ENCODE measurements around the gene OR9I1. TPM values are rescaled to one million over a fixed set of nuclear protein-coding genes. Genes with fewer than 3 reads are reported as not detected.

Gene OR9I1
- total RNA-seq, 1 donor from 2014 or later, result not detected

- Mint-ChIP-seq H3K4me1 (ENCODE audit: unreplicated experiment) (no peaks in the 10 kb centered on the region), H3K9me3 (ENCODE audit: unreplicated experiment) (no peaks in the 10 kb centered on the region), H3K27ac (ENCODE audit: unreplicated experiment) (no peak overlapping the region), H3K36me3 (ENCODE audit: low read depth, unreplicated experiment) (no peaks in the 10 kb centered on the region), H3K27me3 (ENCODE audit: unreplicated experiment) (peaks cover 1% of the 10 kb centered on the region), H3K4me3 (ENCODE audit: unreplicated experiment) (no peak overlapping the region)
- no peak for DNase-seq (ENCODE audit: low spot score)
- no peak for TF ChIP-seq CTCF (IDR thresholded peaks at IDR 0.05; ENCODE audit: unreplicated experiment)
Observed at GRCh38 chr11:58142761-58143160, 17.4 kb upstream of the OR9I1 start.

- no peaks in the 10 kb centered on the region for H3K27me3 Mint-ChIP-seq (ENCODE audit: unreplicated experiment)
- no peaks in the 10 kb centered on the region for H3K36me3 Mint-ChIP-seq (ENCODE audit: low read depth, unreplicated experiment)
- no peaks in the 10 kb centered on the region for H3K4me1 Mint-ChIP-seq (ENCODE audit: unreplicated experiment)
- H3K27ac Mint-ChIP-seq (ENCODE audit: unreplicated experiment), result no peak overlapping the region
- H3K4me3 Mint-ChIP-seq (ENCODE audit: unreplicated experiment), result no peak overlapping the region
- no peaks in the 10 kb centered on the region for H3K9me3 Mint-ChIP-seq (ENCODE audit: unreplicated experiment)
- no peak for TF ChIP-seq CTCF (IDR thresholded peaks at IDR 0.05; ENCODE audit: unreplicated experiment)
- DNase-seq (ENCODE audit: low spot score), result no peak
Observed at GRCh38 chr11:58135171-58135570, 9.8 kb upstream of the OR9I1 start.

- Mint-ChIP-seq H3K27ac (ENCODE audit: unreplicated experiment) (no peak overlapping the region), H3K4me1 (ENCODE audit: unreplicated experiment) (no peaks in the 10 kb centered on the region), H3K9me3 (ENCODE audit: unreplicated experiment) (no peaks in the 10 kb centered on the region), H3K36me3 (ENCODE audit: low read depth, unreplicated experiment) (no peaks in the 10 kb centered on the region), H3K27me3 (ENCODE audit: unreplicated experiment) (no peaks in the 10 kb centered on the region), H3K4me3 (ENCODE audit: unreplicated experiment) (no peak overlapping the region)
- DNase-seq (ENCODE audit: low spot score), result no peak
- no peak for TF ChIP-seq CTCF (IDR thresholded peaks at IDR 0.05; ENCODE audit: unreplicated experiment)
Observed at GRCh38 chr11:58134151-58134550, 8.8 kb upstream of the OR9I1 start.

DNA sequence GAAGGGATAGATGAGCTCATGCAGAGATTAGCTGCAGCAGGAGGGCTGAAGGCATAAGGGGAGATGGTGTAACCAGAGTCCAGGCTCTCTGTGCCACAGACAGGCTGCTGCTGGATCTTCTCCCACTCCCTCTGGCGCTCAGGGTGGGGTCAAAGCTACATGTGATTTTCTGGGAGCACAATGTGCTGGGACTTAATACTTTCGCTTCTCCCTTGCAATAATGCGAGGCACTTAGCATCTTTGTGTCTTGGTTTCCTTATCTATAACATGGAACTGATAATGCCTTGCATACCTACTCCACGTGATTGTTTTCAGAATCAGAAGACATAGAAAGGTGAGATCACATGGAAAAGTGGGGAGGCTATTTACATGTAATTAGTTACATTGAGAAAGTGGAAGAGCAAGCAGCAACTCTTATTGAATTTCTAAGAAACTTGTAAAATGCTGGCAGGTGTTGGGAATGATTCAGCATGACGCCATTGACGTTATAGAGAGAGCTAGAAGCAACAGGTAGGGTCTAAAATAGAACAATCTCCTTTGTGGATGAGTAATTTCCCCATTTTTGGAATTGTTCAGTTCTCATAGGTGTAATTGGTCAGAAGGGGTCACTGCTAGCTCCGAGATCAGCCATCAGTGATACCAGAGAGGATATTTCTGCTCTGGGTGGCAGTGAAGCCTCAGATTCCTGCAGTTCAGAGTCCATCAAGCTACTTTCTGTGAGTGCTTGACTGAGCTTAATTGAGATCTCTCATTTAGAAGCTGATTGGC lies 8.2 kb upstream of the OR9I1 start:
- H3K27me3 Mint-ChIP-seq (ENCODE audit: unreplicated experiment), result no peaks in the 10 kb centered on the region
- no peak overlapping the region for H3K27ac Mint-ChIP-seq (ENCODE audit: unreplicated experiment)
- H3K4me1 Mint-ChIP-seq (ENCODE audit: unreplicated experiment), result no peaks in the 10 kb centered on the region
- no peak overlapping the region for H3K4me3 Mint-ChIP-seq (ENCODE audit: unreplicated experiment)
- no peaks in the 10 kb centered on the region for H3K9me3 Mint-ChIP-seq (ENCODE audit: unreplicated experiment)
- TF ChIP-seq CTCF (IDR thresholded peaks at IDR 0.05; ENCODE audit: unreplicated experiment), result no peak
- H3K36me3 Mint-ChIP-seq (ENCODE audit: low read depth, unreplicated experiment), result no peaks in the 10 kb centered on the region
- no peak for DNase-seq (ENCODE audit: low spot score)

GRCh38 chr11:58127350-58127749 lies 2.0 kb upstream of the OR9I1 start:
- Mint-ChIP-seq H3K4me1 (ENCODE audit: unreplicated experiment) (no peaks in the 10 kb centered on the region), H3K36me3 (ENCODE audit: low read depth, unreplicated experiment) (no peaks in the 10 kb centered on the region), H3K27ac (ENCODE audit: unreplicated experiment) (no peak overlapping the region), H3K9me3 (ENCODE audit: unreplicated experiment) (no peaks in the 10 kb centered on the region), H3K27me3 (ENCODE audit: unreplicated experiment) (no peaks in the 10 kb centered on the region), H3K4me3 (ENCODE audit: unreplicated experiment) (no peak overlapping the region)
- no peak for DNase-seq (ENCODE audit: low spot score)
- TF ChIP-seq CTCF (IDR thresholded peaks at IDR 0.05; ENCODE audit: unreplicated experiment), result no peak
